ENCODE measurements around the gene TGOLN2.

The TGOLN2 gene

DNA sequence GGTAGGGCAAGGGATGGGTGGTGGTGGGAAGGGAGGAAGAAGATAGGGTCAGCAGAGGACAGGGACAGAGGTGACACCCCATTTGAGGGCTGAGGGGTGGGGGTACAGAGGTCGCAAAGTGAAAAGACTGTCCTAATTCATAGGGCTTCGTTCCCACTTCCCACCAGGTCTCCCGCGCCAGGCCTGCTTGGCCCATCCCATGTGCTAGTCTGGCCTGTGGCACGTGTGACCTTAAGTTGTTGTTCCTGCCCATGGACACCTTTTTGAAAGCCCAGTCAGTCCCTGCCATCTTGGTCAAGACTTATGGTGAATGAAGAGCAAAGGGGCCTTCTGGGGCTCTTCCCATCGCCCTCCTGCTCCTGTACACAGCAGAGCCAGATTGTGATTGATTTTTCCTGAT, 46.2 kb downstream of the TGOLN2 start:
- TF ChIP-seq, protein P1, sequence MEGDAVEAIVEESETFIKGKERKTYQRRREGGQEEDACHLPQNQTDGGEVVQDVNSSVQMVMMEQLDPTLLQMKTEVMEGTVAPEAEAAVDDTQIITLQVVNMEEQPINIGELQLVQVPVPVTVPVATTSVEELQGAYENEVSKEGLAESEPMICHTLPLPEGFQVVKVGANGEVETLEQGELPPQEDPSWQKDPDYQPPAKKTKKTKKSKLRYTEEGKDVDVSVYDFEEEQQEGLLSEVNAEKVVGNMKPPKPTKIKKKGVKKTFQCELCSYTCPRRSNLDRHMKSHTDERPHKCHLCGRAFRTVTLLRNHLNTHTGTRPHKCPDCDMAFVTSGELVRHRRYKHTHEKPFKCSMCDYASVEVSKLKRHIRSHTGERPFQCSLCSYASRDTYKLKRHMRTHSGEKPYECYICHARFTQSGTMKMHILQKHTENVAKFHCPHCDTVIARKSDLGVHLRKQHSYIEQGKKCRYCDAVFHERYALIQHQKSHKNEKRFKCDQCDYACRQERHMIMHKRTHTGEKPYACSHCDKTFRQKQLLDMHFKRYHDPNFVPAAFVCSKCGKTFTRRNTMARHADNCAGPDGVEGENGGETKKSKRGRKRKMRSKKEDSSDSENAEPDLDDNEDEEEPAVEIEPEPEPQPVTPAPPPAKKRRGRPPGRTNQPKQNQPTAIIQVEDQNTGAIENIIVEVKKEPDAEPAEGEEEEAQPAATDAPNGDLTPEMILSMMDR (IDR thresholded peaks at IDR 0.05; ENCODE audit: poor library complexity, severe bottlenecking): no peak
- peaks cover 21% of the 10 kb centered on the region for H3K4me1 ChIP-seq (ENCODE audit: insufficient read depth, poor library complexity, severe bottlenecking)
- H3K27me3 ChIP-seq (ENCODE audit: insufficient read depth, poor library complexity, severe bottlenecking): no peaks in the 10 kb centered on the region
- no peak for ATAC-seq (ENCODE audit: low read depth)
- no peaks in the 10 kb centered on the region for H3K9me3 ChIP-seq (ENCODE audit: severe bottlenecking)
- DNase-seq (ENCODE audit: low spot score): no peak
- peaks cover 14% of the 10 kb centered on the region for H3K36me3 ChIP-seq (ENCODE audit: low read depth)
- H3K4me3 ChIP-seq (ENCODE audit: severe bottlenecking): no peak overlapping the region
- H3K27ac ChIP-seq (ENCODE audit: poor library complexity, severe bottlenecking): no peak overlapping the region

DNA sequence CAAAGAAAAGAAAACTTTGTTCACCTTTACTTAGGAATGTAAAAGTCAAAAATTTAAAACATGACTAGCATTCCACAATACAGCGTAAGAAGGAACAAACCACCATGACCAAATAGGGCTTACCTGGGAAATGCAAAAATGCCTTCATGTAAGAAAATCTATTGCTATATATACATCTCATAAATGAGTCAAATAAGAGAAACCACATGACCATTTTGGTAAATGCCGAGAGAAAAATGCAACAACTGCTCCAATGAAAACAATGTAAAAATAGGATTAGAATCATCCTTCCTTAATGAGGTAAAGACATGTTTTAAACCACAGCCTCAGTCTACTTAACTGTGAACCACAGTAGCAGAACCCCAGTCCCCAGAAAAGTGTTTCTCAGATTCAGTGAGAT, 49.4 kb downstream of the TGOLN2 start:
- Histone ChIP-seq H3K9me3 (ENCODE audit: severe bottlenecking) (no peaks in the 10 kb centered on the region), H3K27me3 (ENCODE audit: insufficient read depth, poor library complexity, severe bottlenecking) (no peaks in the 10 kb centered on the region), H3K4me1 (ENCODE audit: insufficient read depth, poor library complexity, severe bottlenecking) (peaks cover 50% of the 10 kb centered on the region), H3K27ac (ENCODE audit: poor library complexity, severe bottlenecking) (peak overlapping the region; percentile 85), H3K36me3 (ENCODE audit: low read depth) (no peaks in the 10 kb centered on the region), H3K4me3 (ENCODE audit: severe bottlenecking) (no peak overlapping the region)
- TF ChIP-seq, protein P1 (IDR thresholded peaks at IDR 0.05; ENCODE audit: poor library complexity, severe bottlenecking): no peak
- DNase-seq (ENCODE audit: low spot score) (no peak), ATAC-seq (ENCODE audit: low read depth) (no peak)

DNA sequence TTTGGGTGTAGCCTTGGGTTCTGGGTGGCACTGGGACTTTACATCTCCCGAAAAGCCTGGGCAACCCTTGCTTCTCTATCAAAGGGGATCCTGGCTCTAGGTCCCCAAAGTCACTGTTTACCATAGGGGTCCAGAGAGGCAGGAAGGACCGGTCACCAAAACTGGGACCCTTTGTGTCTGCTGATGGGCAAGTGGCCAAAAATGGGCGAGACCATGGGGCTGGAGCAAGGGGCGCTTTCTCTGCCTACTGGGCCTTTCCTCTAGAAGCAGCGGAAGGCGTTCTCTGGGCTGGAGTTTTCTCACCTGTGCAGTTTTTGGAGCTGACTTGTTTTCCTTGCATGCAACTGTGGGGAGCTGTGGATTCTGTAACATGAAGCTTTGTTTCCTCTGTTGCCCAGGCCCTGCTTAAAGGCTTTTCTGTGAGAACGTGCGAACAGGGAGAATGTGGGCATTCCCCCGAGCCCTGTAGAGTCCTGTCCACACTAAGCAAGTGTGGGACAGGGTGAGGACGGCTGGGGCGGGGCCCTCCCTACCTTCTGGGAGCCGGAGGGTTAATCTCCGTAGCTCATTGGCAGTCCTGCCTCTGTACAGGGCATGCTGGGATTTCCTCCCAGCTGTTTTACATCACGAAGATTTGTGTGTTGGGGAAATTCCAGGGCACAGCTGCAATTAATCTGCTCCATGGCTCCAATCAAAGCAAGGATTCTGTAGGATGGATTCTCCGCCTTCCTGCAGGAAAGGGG, 50.2 kb downstream of the TGOLN2 start:
- TF ChIP-seq, protein P1 (IDR thresholded peaks at IDR 0.05; ENCODE audit: poor library complexity, severe bottlenecking): no peak
- Histone ChIP-seq H3K9me3 (ENCODE audit: severe bottlenecking) (no peaks in the 10 kb centered on the region), H3K36me3 (ENCODE audit: low read depth) (no peaks in the 10 kb centered on the region), H3K27ac (ENCODE audit: poor library complexity, severe bottlenecking) (peak overlapping the region; percentile 85), H3K4me3 (ENCODE audit: severe bottlenecking) (no peak overlapping the region), H3K4me1 (ENCODE audit: insufficient read depth, poor library complexity, severe bottlenecking) (peaks cover 52% of the 10 kb centered on the region), H3K27me3 (ENCODE audit: insufficient read depth, poor library complexity, severe bottlenecking) (no peaks in the 10 kb centered on the region)
- ATAC-seq (ENCODE audit: low read depth) (peak; percentile 82), DNase-seq (ENCODE audit: low spot score) (peak; percentile 93)

DNA sequence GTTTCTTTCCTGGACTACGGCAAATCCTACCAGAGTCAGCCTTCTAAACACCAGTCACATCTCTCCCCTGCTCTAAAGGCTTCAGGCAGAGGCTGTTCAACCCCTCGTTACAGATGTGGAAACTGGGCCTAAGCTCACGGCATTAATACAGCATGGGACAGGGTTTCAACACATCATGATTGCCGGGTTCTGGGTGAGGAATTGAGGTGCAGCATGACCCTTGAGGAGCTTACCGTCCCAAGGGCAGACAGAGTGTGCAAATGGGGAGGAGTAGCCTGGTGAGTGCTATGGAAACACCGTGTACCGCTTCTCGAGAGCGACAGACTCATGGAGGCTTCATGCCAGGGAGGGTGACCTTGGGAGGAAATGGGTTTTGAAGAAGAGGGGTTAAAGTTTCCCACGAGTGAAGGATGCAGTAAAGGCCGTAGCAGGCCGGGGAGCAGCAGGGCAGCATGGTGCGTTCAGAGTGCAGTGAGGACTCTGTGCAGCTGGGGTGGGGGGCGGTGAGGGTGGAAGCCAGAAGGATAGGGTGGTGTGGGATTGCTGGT, 51.1 kb downstream of the TGOLN2 start:
- H3K4me3 ChIP-seq (ENCODE audit: severe bottlenecking): no peak overlapping the region
- peaks cover 52% of the 10 kb centered on the region for H3K4me1 ChIP-seq (ENCODE audit: insufficient read depth, poor library complexity, severe bottlenecking)
- no peaks in the 10 kb centered on the region for H3K36me3 ChIP-seq (ENCODE audit: low read depth)
- H3K9me3 ChIP-seq (ENCODE audit: severe bottlenecking): no peaks in the 10 kb centered on the region
- peak overlapping the region; percentile 85 for H3K27ac ChIP-seq (ENCODE audit: poor library complexity, severe bottlenecking)
- TF ChIP-seq, protein P1 (IDR thresholded peaks at IDR 0.05; ENCODE audit: poor library complexity, severe bottlenecking): no peak
- ATAC-seq (ENCODE audit: low read depth) (no peak), DNase-seq (ENCODE audit: low spot score) (no peak)
- H3K27me3 ChIP-seq (ENCODE audit: insufficient read depth, poor library complexity, severe bottlenecking): no peaks in the 10 kb centered on the region

DNA sequence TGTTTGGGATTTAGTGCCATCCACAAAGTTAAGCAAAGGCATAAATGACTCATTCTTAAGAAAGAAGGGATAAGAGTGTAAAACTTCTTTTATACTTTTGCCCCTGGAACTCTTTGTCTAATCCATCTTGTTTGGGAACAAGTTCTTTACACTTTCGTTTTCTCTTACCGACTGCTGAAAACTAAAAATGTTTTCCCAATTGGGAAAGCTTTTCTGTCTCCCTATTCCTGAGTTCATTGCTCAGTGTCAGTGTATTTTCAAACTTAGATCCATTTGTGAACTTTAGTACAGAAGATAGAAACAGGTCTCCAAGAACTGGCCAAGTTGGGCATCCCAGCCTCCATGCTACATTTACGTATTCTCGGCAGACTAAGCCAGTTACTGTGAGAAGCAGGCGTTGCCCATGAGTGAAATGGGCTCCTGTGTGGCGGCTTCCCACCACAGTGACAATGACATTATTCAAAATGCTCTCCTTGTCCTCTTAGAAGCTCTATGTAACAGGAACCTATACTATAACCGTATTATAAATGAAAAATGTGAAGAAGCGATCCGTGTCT, 51.7 kb downstream of the TGOLN2 start:
- Histone ChIP-seq H3K4me1 (ENCODE audit: insufficient read depth, poor library complexity, severe bottlenecking) (peaks cover 52% of the 10 kb centered on the region), H3K27ac (ENCODE audit: poor library complexity, severe bottlenecking) (peak overlapping the region; percentile 85), H3K9me3 (ENCODE audit: severe bottlenecking) (no peaks in the 10 kb centered on the region), H3K36me3 (ENCODE audit: low read depth) (no peaks in the 10 kb centered on the region), H3K27me3 (ENCODE audit: insufficient read depth, poor library complexity, severe bottlenecking) (no peaks in the 10 kb centered on the region), H3K4me3 (ENCODE audit: severe bottlenecking) (no peak overlapping the region)
- TF ChIP-seq, protein P1 (IDR thresholded peaks at IDR 0.05; ENCODE audit: poor library complexity, severe bottlenecking): no peak
- DNase-seq (ENCODE audit: low spot score): no peak
- ATAC-seq (ENCODE audit: low read depth): no peak
